Testis (tissue), 3 donors: Measurements from ENCODE around the gene COMMD10. TPM values are rescaled to one million over a fixed set of nuclear protein-coding genes. Genes with fewer than 3 reads are reported as not detected.

Experiments
- DNase-seq: peaks from one replicate; pipeline ENCODE4 v3.0.0-alpha.2; 2019
- H3K27ac ChIP-seq, 2 donors: fragments of 200-600 bp; sonication (generic); one replicate each; pipeline ENCODE4 v1.5.1; 2019
- H3K27me3 ChIP-seq: fragments of 200-600 bp; sonication (generic); one replicate; pipeline ENCODE4 v1.5.1; 2019
- H3K36me3 ChIP-seq: fragments of 200-600 bp; sonication (generic); one replicate; pipeline ENCODE4 v1.5.1; 2017; ENCODE audit warnings: low read depth; ENCODE audit errors: missing control alignments
- H3K4me1 ChIP-seq: fragments of 200-600 bp; sonication (generic); one replicate; pipeline ENCODE4 v1.5.1; 2019
- H3K4me3 ChIP-seq, 2 donors: fragments of 200-600 bp; sonication (generic); one replicate each; pipeline ENCODE4 v1.5.1; 2017 to 2019
- H3K9me3 ChIP-seq: fragments of 200-600 bp; sonication (generic); one replicate; pipeline ENCODE4 v1.5.1; 2017
- CTCF ChIP-seq, 3 experiments: fragments of 450-650 bp in 2 of 3; fragments of 200-600 bp in 1 of 3; sonication (generic) in 1 of 3; IDR thresholded peaks; one replicate each; pipeline ENCODE4 v1.5.1; 2016 to 2019; ENCODE audit warnings: antibody characterized with exemption in 3 of 3, mild to moderate bottlenecking in 2 of 3, moderate library complexity in 1 of 3
- POLR2A ChIP-seq: fragments of 450-650 bp; IDR thresholded peaks from one replicate; pipeline ENCODE4 v1.6.1; 2017; ENCODE audit warnings: antibody characterized with exemption, mild to moderate bottlenecking, moderate library complexity
- WGBS, 2 donors: methylation state at CpG; one replicate each; pipeline ENCODE4 v1.1.5; 2018; 5-methylcytosine and 5-hydroxymethylcytosine counted together
- intact Hi-C: fragments of 100-400 bp; cut with DNase I; formaldehyde crosslinking; loops from one replicate; pipeline ENCODE4 v1.15.1; 2023; ENCODE audit warnings: low total_unique reads
- polyA plus RNA-seq: library from polyadenylated mRNA; stranded (reverse); fragments of 350-450 nt; fragmentation: Illumina TruSeq; extraction: RNeasy Lipid Tissue Mini Kit (QIAGEN cat#74804); gene quantifications from one replicate; pipeline ENCODE4 v1.2.3, GENCODE V29; 2014; ENCODE audit warnings: low read depth, low replicate concordance; ENCODE audit not compliant: insufficient read depth
- total RNA-seq, 2 donors: library from RNA; depleted of rRNA; stranded (reverse); fragments of >200 nt; gene quantifications; one replicate each; pipeline ENCODE4 v1.2.3, GENCODE V29; 2016

The COMMD10 gene
- total and polyA plus RNA-seq, 3 donors from 2014 or later = 16.6 to 36.1 (median 29.7) TPM

- no peak for DNase-seq
- Histone ChIP-seq H3K27ac (no peak overlapping the region), H3K4me3 (no peak overlapping the region), H3K4me1 (no peaks in the 10 kb centered on the region), H3K36me3 (no peaks in the 10 kb centered on the region), H3K9me3 (no peaks in the 10 kb centered on the region), H3K27me3 (no peaks in the 10 kb centered on the region)
- 82 to 88% methylated on average over 4 of the region's 4 CpGs for WGBS, 2 donors
- TF ChIP-seq CTCF (IDR thresholded peaks at IDR 0.05) = no peak
- TF ChIP-seq POLR2A = no peak
- intact Hi-C loops = no loop called here
Measured at GRCh38 chr5:116292321-116292720, 207.5 kb downstream of the COMMD10 start.

- TF ChIP-seq CTCF (IDR thresholded peaks at IDR 0.05) = no peak
- no peak for TF ChIP-seq POLR2A
- Histone ChIP-seq H3K36me3 (no peaks in the 10 kb centered on the region), H3K4me3 (no peak overlapping the region), H3K27me3 (no peaks in the 10 kb centered on the region), H3K9me3 (no peaks in the 10 kb centered on the region), H3K27ac (no peak overlapping the region), H3K4me1 (no peaks in the 10 kb centered on the region)
- intact Hi-C loops = no loop called here
- 70 to 72% methylated on average over 4 of the region's 4 CpGs for WGBS, 2 donors
- no peak for DNase-seq
Measured at GRCh38 chr5:116296335-116297072, 211.7 kb downstream of the COMMD10 start.

- H3K27me3 ChIP-seq = no peaks in the 10 kb centered on the region
- WGBS, 2 donors = 85 to 86% methylated on average over 5 of the region's 5 CpGs
- H3K27ac ChIP-seq = no peak overlapping the region
- TF ChIP-seq CTCF (IDR thresholded peaks at IDR 0.05) = no peak
- no peak for TF ChIP-seq POLR2A
- H3K36me3 ChIP-seq = no peaks in the 10 kb centered on the region
- no peaks in the 10 kb centered on the region for H3K9me3 ChIP-seq
- no peak overlapping the region for H3K4me3 ChIP-seq
- DNase-seq = no peak
- intact Hi-C loops = no loop called here
- H3K4me1 ChIP-seq = no peaks in the 10 kb centered on the region
Measured at GRCh38 chr5:116297296-116297814, 212.5 kb downstream of the COMMD10 start.

- Histone ChIP-seq H3K27me3 (no peaks in the 10 kb centered on the region), H3K4me1 (no peaks in the 10 kb centered on the region), H3K9me3 (no peaks in the 10 kb centered on the region), H3K36me3 (no peaks in the 10 kb centered on the region), H3K4me3 (no peak overlapping the region), H3K27ac (no peak overlapping the region)
- DNase-seq = no peak
- intact Hi-C loops = no loop called here
- 70 to 79% methylated on average over 2 of the region's 2 CpGs for WGBS, 2 donors
- TF ChIP-seq POLR2A = no peak
- TF ChIP-seq CTCF (IDR thresholded peaks at IDR 0.05) = no peak
Measured at GRCh38 chr5:116299746-116300640, 215.2 kb downstream of the COMMD10 start.
